SU-DHL-6 (cell line): ENCODE measurements around the gene GABRA4.

Experiments used
- H2AFZ ChIP-seq: fragments of 200-600 bp; sonication (generic); 2 replicates; pipeline ENCODE4 v1.6.1; 2014; ENCODE audit warnings: low read depth, mild to moderate bottlenecking, moderate library complexity, mixed read lengths, antibody characterized with exemption, low read length; ENCODE audit not compliant: severe bottlenecking
- H3F3A ChIP-seq: fragments of 200-600 bp; shearing (Covaris generic); 2 replicates; pipeline ENCODE4 v1.6.0; 2016; ENCODE audit warnings: antibody characterized with exemption, mild to moderate bottlenecking; ENCODE audit not compliant: insufficient read depth
- H3K27ac ChIP-seq: fragments of 200-600 bp; sonication (generic); 2 replicates; pipeline ENCODE4 v1.5.1; 2016; ENCODE audit warnings: low read depth, mild to moderate bottlenecking, low read length, moderate library complexity, mixed read lengths
- H3K27me3 ChIP-seq: fragments of 200-600 bp; sonication (generic), shearing (Covaris generic); 2 replicates; pipeline ENCODE4 v1.6.0; 2014; ENCODE audit warnings: mild to moderate bottlenecking, low read length
- H3K36me3 ChIP-seq: fragments of 200-600 bp; sonication (generic); 2 replicates; pipeline ENCODE4 v1.6.1; 2014; ENCODE audit warnings: mild to moderate bottlenecking, low read length, mixed read lengths
- H3K4me2 ChIP-seq: fragments of 300-600, 200-600 bp; shearing (Covaris generic), sonication (generic); 2 replicates; pipeline ENCODE4 v1.6.0; 2014; ENCODE audit warnings: low read length, low read depth, mild to moderate bottlenecking; ENCODE audit not compliant: poor library complexity, severe bottlenecking
- H3K4me3 ChIP-seq: fragments of 200-600 bp; sonication (generic); 2 replicates; pipeline ENCODE4 v1.5.1; 2014; ENCODE audit warnings: antibody characterized with exemption, low read length, mild to moderate bottlenecking, mixed read lengths; ENCODE audit not compliant: insufficient read depth, poor library complexity, severe bottlenecking
- H3K79me2 ChIP-seq: fragments of 200-600 bp; sonication (generic); 2 replicates; pipeline ENCODE4 v1.6.1; 2014; ENCODE audit warnings: mild to moderate bottlenecking, low read length, moderate library complexity; ENCODE audit not compliant: insufficient read depth
- H3K9ac ChIP-seq: fragments of 200-600 bp; sonication (generic); 2 replicates; pipeline ENCODE4 v1.7.0; 2014; ENCODE audit warnings: mild to moderate bottlenecking, low read length
- H3K9me2 ChIP-seq: fragments of 200-600 bp; sonication (generic); replicated peaks from 2 replicates; pipeline ENCODE4 v1.6.1; 2014; ENCODE audit warnings: low read length; ENCODE audit not compliant: insufficient read depth
- H3K9me3 ChIP-seq: fragments of 200-600 bp; sonication (generic); 2 replicates; pipeline ENCODE4 v1.6.1; 2014; ENCODE audit warnings: low read length, mixed read lengths; ENCODE audit not compliant: insufficient read depth
- H4K20me1 ChIP-seq: fragments of 200-600 bp; sonication (generic); 2 replicates; pipeline ENCODE4 v1.6.1; 2014; ENCODE audit warnings: low read depth, mild to moderate bottlenecking, antibody characterized with exemption, low read length, moderate library complexity, mixed read lengths
- EZH2phosphoT487 ChIP-seq: fragments of 200-600 bp; sonication (generic), shearing (Covaris generic); conservative IDR thresholded peaks from 2 replicates; pipeline ENCODE4 v1.6.1; 2018; ENCODE audit warnings: mild to moderate bottlenecking, antibody characterized with exemption, low read length, moderate library complexity, mixed read lengths
- TF ChIP-seq, protein P1 (sequence below): fragments of 200-600 bp; sonication (generic); IDR thresholded peaks from one replicate; pipeline ENCODE4 v1.5.1; 2017; ENCODE audit warnings: antibody characterized with exemption, mild to moderate bottlenecking, low read length, moderate library complexity; ENCODE audit not compliant: insufficient read depth, poor library complexity, severe bottlenecking

GABRA4 gene

DNA sequence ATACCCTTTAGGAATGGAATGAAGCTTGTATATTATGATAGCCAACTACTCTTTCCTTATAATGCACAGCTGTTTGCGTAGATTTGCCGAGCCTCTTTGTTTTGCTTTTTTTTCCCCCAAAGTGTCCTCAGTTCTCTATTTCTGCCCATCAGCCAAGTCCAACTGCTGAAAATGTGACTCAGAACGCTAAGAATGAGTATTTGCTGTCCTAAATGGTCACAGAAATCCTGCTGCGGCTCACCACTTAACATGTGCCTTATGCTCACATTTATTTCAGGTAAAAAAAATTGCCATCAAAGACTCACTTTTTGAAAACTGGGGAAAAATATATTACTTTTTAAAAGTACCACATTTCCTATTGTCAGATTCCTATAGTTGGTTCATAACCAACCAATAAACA is 36.9 kb downstream of the GABRA4 start:
- no peaks in the 10 kb centered on the region for H3F3A ChIP-seq
- no peaks in the 10 kb centered on the region for H3K36me3 ChIP-seq
- no peak overlapping the region for H2AFZ ChIP-seq
- no peaks in the 10 kb centered on the region for H3K9me3 ChIP-seq
- no peak overlapping the region for H3K9ac ChIP-seq
- H4K20me1 ChIP-seq = no peaks in the 10 kb centered on the region
- no peaks in the 10 kb centered on the region for H3K79me2 ChIP-seq
- H3K27me3 ChIP-seq = no peaks in the 10 kb centered on the region; the same call in 1 of the 2 replicates
- H3K9me2 ChIP-seq = no peaks in the 10 kb centered on the region
- no peak overlapping the region for H3K4me3 ChIP-seq
- no peak overlapping the region for H3K4me2 ChIP-seq
- no peak overlapping the region for H3K27ac ChIP-seq
- TF ChIP-seq EZH2phosphoT487 = no peak
- TF ChIP-seq, protein P1, sequence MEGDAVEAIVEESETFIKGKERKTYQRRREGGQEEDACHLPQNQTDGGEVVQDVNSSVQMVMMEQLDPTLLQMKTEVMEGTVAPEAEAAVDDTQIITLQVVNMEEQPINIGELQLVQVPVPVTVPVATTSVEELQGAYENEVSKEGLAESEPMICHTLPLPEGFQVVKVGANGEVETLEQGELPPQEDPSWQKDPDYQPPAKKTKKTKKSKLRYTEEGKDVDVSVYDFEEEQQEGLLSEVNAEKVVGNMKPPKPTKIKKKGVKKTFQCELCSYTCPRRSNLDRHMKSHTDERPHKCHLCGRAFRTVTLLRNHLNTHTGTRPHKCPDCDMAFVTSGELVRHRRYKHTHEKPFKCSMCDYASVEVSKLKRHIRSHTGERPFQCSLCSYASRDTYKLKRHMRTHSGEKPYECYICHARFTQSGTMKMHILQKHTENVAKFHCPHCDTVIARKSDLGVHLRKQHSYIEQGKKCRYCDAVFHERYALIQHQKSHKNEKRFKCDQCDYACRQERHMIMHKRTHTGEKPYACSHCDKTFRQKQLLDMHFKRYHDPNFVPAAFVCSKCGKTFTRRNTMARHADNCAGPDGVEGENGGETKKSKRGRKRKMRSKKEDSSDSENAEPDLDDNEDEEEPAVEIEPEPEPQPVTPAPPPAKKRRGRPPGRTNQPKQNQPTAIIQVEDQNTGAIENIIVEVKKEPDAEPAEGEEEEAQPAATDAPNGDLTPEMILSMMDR = no peak

- Histone ChIP-seq H3K4me3 (no peak overlapping the region), H3K27me3 (no peaks in the 10 kb centered on the region; the same call in 1 of the 2 replicates), H3K9me3 (no peaks in the 10 kb centered on the region), H3K9ac (no peak overlapping the region), H4K20me1 (no peaks in the 10 kb centered on the region), H3K36me3 (no peaks in the 10 kb centered on the region), H3K9me2 (no peaks in the 10 kb centered on the region), H3K4me2 (no peak overlapping the region), H3K79me2 (no peaks in the 10 kb centered on the region), H2AFZ (no peak overlapping the region), H3F3A (no peaks in the 10 kb centered on the region), H3K27ac (no peak overlapping the region)
- TF ChIP-seq, protein P1 = no peak
Observed at GRCh38 chr4:46955601-46956000, 37.8 kb downstream of the GABRA4 start.

GRCh38 chr4:46954643-46955042 is 38.7 kb downstream of the GABRA4 start:
- H3K79me2 ChIP-seq = no peaks in the 10 kb centered on the region
- no peaks in the 10 kb centered on the region; the same call in 1 of the 2 replicates for H3K27me3 ChIP-seq
- H3K36me3 ChIP-seq = no peaks in the 10 kb centered on the region
- no peak overlapping the region for H3K27ac ChIP-seq
- H3F3A ChIP-seq = no peaks in the 10 kb centered on the region
- no peak for TF ChIP-seq EZH2phosphoT487
- TF ChIP-seq, protein P1 = no peak
- no peaks in the 10 kb centered on the region for H3K9me3 ChIP-seq
- no peak overlapping the region for H3K4me3 ChIP-seq
- H3K4me2 ChIP-seq = no peak overlapping the region
- no peak overlapping the region for H2AFZ ChIP-seq
- no peaks in the 10 kb centered on the region for H4K20me1 ChIP-seq
- H3K9ac ChIP-seq = no peak overlapping the region
- no peaks in the 10 kb centered on the region for H3K9me2 ChIP-seq

GRCh38 chr4:46953564-46953963 is 39.8 kb downstream of the GABRA4 start:
- H3K79me2 ChIP-seq = no peaks in the 10 kb centered on the region
- no peaks in the 10 kb centered on the region for H4K20me1 ChIP-seq
- H3K4me2 ChIP-seq = no peak overlapping the region
- H3K27me3 ChIP-seq = no peaks in the 10 kb centered on the region; the same call in 1 of the 2 replicates
- H3K4me3 ChIP-seq = no peak overlapping the region
- no peak overlapping the region for H3K9ac ChIP-seq
- H3K27ac ChIP-seq = no peak overlapping the region
- no peak overlapping the region for H2AFZ ChIP-seq
- no peaks in the 10 kb centered on the region for H3K9me2 ChIP-seq
- no peaks in the 10 kb centered on the region for H3K36me3 ChIP-seq
- no peaks in the 10 kb centered on the region for H3F3A ChIP-seq
- TF ChIP-seq, protein P1 = no peak
- no peak for TF ChIP-seq EZH2phosphoT487
- no peaks in the 10 kb centered on the region for H3K9me3 ChIP-seq
